Thymus (tissue), 11 donors: ENCODE results near the gene RPRD1A. TPM values are rescaled to one million over a fixed set of nuclear protein-coding genes. Genes with fewer than 3 reads are reported as not detected.
"Not testable (repeated sequence)": the region's sequence is repeated elsewhere in the genome, so short reads cannot be mapped to it uniquely, and the experiment has no call there.

Source experiments
- DNase-seq, 9 donors: peaks; one replicate each; pipeline ENCODE4 v3.0.0-alpha.2; 2013; ENCODE audit warnings: low spot score in 9 of 9, low read depth in 6 of 9, missing footprints in 1 of 9
- H3K27ac ChIP-seq, 2 donors: one replicate each; pipeline ENCODE4 v1.5.1; 2013; ENCODE audit warnings: control low read depth in 1 of 2, low read depth in 1 of 2, low read length in 1 of 2, mild to moderate bottlenecking in 1 of 2, moderate library complexity in 1 of 2
- H3K27me3 ChIP-seq, 2 donors: one replicate each; pipeline ENCODE4 v1.5.1; 2013; ENCODE audit warnings: low read length in 1 of 2; ENCODE audit not compliant: control insufficient read depth in 2 of 2, insufficient read depth in 1 of 2
- H3K36me3 ChIP-seq, 2 donors: one replicate each; pipeline ENCODE4 v1.5.1; 2013; ENCODE audit warnings: low read length in 1 of 2, mild to moderate bottlenecking in 1 of 2, moderate library complexity in 1 of 2; ENCODE audit not compliant: control insufficient read depth in 2 of 2, insufficient read depth in 2 of 2
- H3K4me1 ChIP-seq, 2 donors: one replicate each; pipeline ENCODE4 v1.5.1; 2013; ENCODE audit warnings: low read length in 2 of 2; ENCODE audit not compliant: control insufficient read depth in 2 of 2, insufficient read depth in 2 of 2
- H3K4me3 ChIP-seq, 2 donors: one replicate each; pipeline ENCODE4 v1.5.1; 2013; ENCODE audit warnings: low read length in 2 of 2, control low read depth in 1 of 2, mild to moderate bottlenecking in 1 of 2
- H3K9me3 ChIP-seq, 2 donors: one replicate each; pipeline ENCODE4 v1.5.1; 2013; ENCODE audit warnings: low read length in 1 of 2, mild to moderate bottlenecking in 1 of 2; ENCODE audit not compliant: control insufficient read depth in 2 of 2, insufficient read depth in 1 of 2
- WGBS: extraction: QIAGEN DNeasy Blood & Tissue Kit; methylation state at CpG from one replicate; pipeline ENCODE4 v1.1.7; 2013; 5-methylcytosine and 5-hydroxymethylcytosine counted together
- polyA plus RNA-seq: library from polyadenylated mRNA; stranded (reverse); fragments of 200-250 nt; gene quantifications from one replicate; pipeline ENCODE4 v1.2.3, GENCODE V29; 2013
- total RNA-seq: library from RNA; stranded (reverse); fragments of 120-200 nt; gene quantifications from one replicate; pipeline ENCODE4 v1.2.4, GENCODE V29; 2013
- donor health status: healthy.

RPRD1A gene
- total and polyA plus RNA-seq, 2 donors = 26.6 to 34.1 TPM

GRCh38 chr18:36072406-36072805 is 5.0 kb upstream of the RPRD1A start:
- DNase-seq, H3K27me3 ChIP-seq, H3K4me3 ChIP-seq, H3K27ac ChIP-seq, H3K9me3 ChIP-seq, H3K4me1 ChIP-seq, H3K36me3 ChIP-seq: not testable (repeated sequence)
- WGBS = 98% methylated on average over 8 of the region's 8 CpGs

- peak in 2 of 9 donors; percentile 2 to 13 for DNase-seq
- no peaks in the 10 kb centered on the region for H3K4me1 ChIP-seq
- peak overlapping the region; percentile 88 to 91 for H3K27ac ChIP-seq
- H3K4me3 ChIP-seq = peak overlapping the region; percentile 78 to 92
- H3K9me3 ChIP-seq = peaks cover 0 to 3% of the 10 kb centered on the region in 2 donors
- 0% methylated on average over 5 of the region's 5 CpGs for WGBS
- no peaks in the 10 kb centered on the region for H3K27me3 ChIP-seq
- peaks cover 0 to 6% of the 10 kb centered on the region in 2 donors for H3K36me3 ChIP-seq
These were observed 689 bp downstream of the RPRD1A start for GRCh38 chr18:36066686-36067054.

GRCh38 chr18:36066001-36066400 is 1.4 kb downstream of the RPRD1A start:
- WGBS = 54% methylated on average over 5 of the region's 5 CpGs
- H3K4me1 ChIP-seq = no peaks in the 10 kb centered on the region
- peaks cover 0 to 3% of the 10 kb centered on the region in 2 donors for H3K9me3 ChIP-seq
- DNase-seq = no peak
- H3K4me3 ChIP-seq = peak overlapping the region; percentile 78 to 92
- no peaks in the 10 kb centered on the region for H3K27me3 ChIP-seq
- H3K36me3 ChIP-seq = peaks cover 0 to 6% of the 10 kb centered on the region in 2 donors
- no peak overlapping the region for H3K27ac ChIP-seq

GRCh38 chr18:36064809-36065079 is 2.6 kb downstream of the RPRD1A start:
- H3K27me3 ChIP-seq, H3K4me1 ChIP-seq, H3K9me3 ChIP-seq, DNase-seq, H3K4me3 ChIP-seq, H3K27ac ChIP-seq, H3K36me3 ChIP-seq: not testable (repeated sequence)
- 99% methylated on average over 9 of the region's 9 CpGs for WGBS

GRCh38 chr18:36064027-36064808 is 3.1 kb downstream of the RPRD1A start:
- Histone ChIP-seq H3K4me3 (no peak overlapping the region), H3K27me3 (no peaks in the 10 kb centered on the region), H3K4me1 (no peaks in the 10 kb centered on the region), H3K9me3 (peaks cover 0 to 3% of the 10 kb centered on the region in 2 donors), H3K36me3 (peaks cover 0 to 6% of the 10 kb centered on the region in 2 donors), H3K27ac (no peak overlapping the region)
- WGBS = 98% methylated on average over 31 of the region's 31 CpGs
- DNase-seq = no peak

GRCh38 chr18:36058674-36059073 is 8.7 kb downstream of the RPRD1A start:
- Histone ChIP-seq H3K27ac (no peak overlapping the region), H3K9me3 (no peaks in the 10 kb centered on the region), H3K27me3 (no peaks in the 10 kb centered on the region), H3K36me3 (peaks cover 0 to 4% of the 10 kb centered on the region in 2 donors), H3K4me1 (no peaks in the 10 kb centered on the region), H3K4me3 (no peak overlapping the region)
- WGBS = 97% methylated on average over 3 of the region's 3 CpGs
- DNase-seq = no peak

- 95% methylated on average over 3 of the region's 3 CpGs for WGBS
- no peak for DNase-seq
- H3K4me1 ChIP-seq = no peaks in the 10 kb centered on the region
- H3K36me3 ChIP-seq = peaks cover 0 to 4% of the 10 kb centered on the region in 2 donors
- H3K9me3 ChIP-seq = peaks cover 0 to 5% of the 10 kb centered on the region in 2 donors
- no peak overlapping the region for H3K27ac ChIP-seq
- H3K4me3 ChIP-seq = no peak overlapping the region
- no peaks in the 10 kb centered on the region for H3K27me3 ChIP-seq
These were observed 15.6 kb downstream of the RPRD1A start for GRCh38 chr18:36051760-36052159.

- H3K27ac ChIP-seq = no peak overlapping the region
- peaks cover 0 to 9% of the 10 kb centered on the region in 2 donors for H3K9me3 ChIP-seq
- no peaks in the 10 kb centered on the region for H3K27me3 ChIP-seq
- H3K4me3 ChIP-seq = no peak overlapping the region
- no peak for DNase-seq
- H3K4me1 ChIP-seq = no peaks in the 10 kb centered on the region
- H3K36me3 ChIP-seq = peaks cover 0 to 4% of the 10 kb centered on the region in 2 donors
These were observed 16.9 kb downstream of the RPRD1A start for GRCh38 chr18:36050479-36050878.

GRCh38 chr18:36047521-36047920 is 19.8 kb downstream of the RPRD1A start:
- Histone ChIP-seq H3K4me3 (no peak overlapping the region), H3K27ac (no peak overlapping the region), H3K9me3 (peaks cover 0 to 9% of the 10 kb centered on the region in 2 donors), H3K27me3 (no peaks in the 10 kb centered on the region), H3K36me3 (no peaks in the 10 kb centered on the region), H3K4me1 (no peaks in the 10 kb centered on the region)
- no peak for DNase-seq
